Measurements from ENCODE around the gene NOL7. TPM values are rescaled to one million over a fixed set of nuclear protein-coding genes. Genes with fewer than 3 reads are reported as not detected.

The NOL7 gene
- total RNA-seq, 6 experiments from 2014 or later = 12.9 to 68.2 (median 25.1) TPM

DNA sequence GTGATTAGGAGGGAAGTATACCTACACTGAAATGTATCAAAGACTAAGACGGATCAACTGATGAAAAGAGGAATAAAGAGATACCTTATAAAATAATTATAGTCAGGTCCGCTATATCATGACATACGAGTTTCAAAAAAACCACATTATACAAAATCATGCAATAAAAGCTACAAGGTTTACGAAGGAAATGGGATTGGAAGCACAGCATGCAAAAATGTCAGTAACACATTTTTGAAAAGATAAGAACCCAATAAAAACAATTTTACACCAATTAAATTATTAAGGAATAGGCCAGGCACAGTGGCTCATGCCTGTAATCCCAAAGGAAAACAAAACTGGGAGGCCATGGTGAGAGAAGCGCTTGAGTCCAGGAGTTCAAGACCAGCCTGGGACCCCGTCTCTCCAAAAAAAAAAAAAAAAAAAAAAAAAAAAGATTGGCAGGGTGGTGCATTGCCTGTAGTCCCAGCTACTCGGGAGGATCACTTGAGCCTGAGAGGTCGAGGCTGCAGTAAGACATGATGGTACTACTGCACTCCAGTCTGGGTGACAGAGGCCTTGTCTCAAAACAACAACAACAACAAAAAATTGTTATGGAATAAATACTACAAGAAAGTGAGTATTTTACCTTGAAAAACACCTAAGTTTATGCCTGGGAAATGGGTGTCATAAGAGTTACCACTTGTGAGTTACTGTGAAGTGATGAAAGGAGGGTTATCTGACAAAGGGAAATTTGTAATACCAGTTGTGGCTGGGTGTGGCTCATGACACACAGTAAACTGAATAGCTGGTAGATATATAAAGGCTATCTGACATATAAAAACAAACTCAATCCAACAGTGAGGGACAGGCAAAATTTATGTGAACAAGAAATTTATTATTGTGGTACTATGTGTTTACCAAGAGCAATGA is 51.3 kb downstream of the NOL7 start:
- H3K9me3 ChIP-seq = no peaks in the 10 kb centered on the region
- H3K27ac ChIP-seq = no peak overlapping the region
- ATAC-seq (no peak), DNase-seq (no peak)
- no peak for TF ChIP-seq POLR2A (IDR thresholded peaks at IDR 0.05)
- TF ChIP-seq, protein P1, sequence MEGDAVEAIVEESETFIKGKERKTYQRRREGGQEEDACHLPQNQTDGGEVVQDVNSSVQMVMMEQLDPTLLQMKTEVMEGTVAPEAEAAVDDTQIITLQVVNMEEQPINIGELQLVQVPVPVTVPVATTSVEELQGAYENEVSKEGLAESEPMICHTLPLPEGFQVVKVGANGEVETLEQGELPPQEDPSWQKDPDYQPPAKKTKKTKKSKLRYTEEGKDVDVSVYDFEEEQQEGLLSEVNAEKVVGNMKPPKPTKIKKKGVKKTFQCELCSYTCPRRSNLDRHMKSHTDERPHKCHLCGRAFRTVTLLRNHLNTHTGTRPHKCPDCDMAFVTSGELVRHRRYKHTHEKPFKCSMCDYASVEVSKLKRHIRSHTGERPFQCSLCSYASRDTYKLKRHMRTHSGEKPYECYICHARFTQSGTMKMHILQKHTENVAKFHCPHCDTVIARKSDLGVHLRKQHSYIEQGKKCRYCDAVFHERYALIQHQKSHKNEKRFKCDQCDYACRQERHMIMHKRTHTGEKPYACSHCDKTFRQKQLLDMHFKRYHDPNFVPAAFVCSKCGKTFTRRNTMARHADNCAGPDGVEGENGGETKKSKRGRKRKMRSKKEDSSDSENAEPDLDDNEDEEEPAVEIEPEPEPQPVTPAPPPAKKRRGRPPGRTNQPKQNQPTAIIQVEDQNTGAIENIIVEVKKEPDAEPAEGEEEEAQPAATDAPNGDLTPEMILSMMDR (IDR thresholded peaks at IDR 0.05) = no peak
- WGBS (ENCODE audit: insufficient coverage, low coverage, low lambda C conversion rate, missing lambda C conversion rate) = 94% methylated on average over 7 of the region's 8 CpGs
- H3K36me3 ChIP-seq = no peaks in the 10 kb centered on the region
- no peak overlapping the region for H3K4me3 ChIP-seq
- H3K4me1 ChIP-seq = peaks cover 0 to 22% (median 6%) of the 10 kb centered on the region in 4 donors
- H3K27me3 ChIP-seq = no peaks in the 10 kb centered on the region
- intact Hi-C loops (cut with DNase I) = no loop called here

GRCh38 chr6:13667655-13668054 is 52.5 kb downstream of the NOL7 start:
- DNase-seq (no peak), ATAC-seq (no peak)
- H3K4me1 ChIP-seq = peaks cover 0 to 30% (median 6%) of the 10 kb centered on the region in 4 donors
- H3K36me3 ChIP-seq = no peaks in the 10 kb centered on the region
- 61% methylated on average over 2 of the region's 2 CpGs for WGBS (ENCODE audit: insufficient coverage, low coverage, low lambda C conversion rate, missing lambda C conversion rate)
- H3K27me3 ChIP-seq = no peaks in the 10 kb centered on the region
- H3K27ac ChIP-seq = no peak overlapping the region
- no peak overlapping the region for H3K4me3 ChIP-seq
- H3K9me3 ChIP-seq = no peaks in the 10 kb centered on the region
- TF ChIP-seq, protein P1 (IDR thresholded peaks at IDR 0.05) = no peak
- no peak for TF ChIP-seq POLR2A (IDR thresholded peaks at IDR 0.05)
- intact Hi-C loops (cut with DNase I) = no loop called here

- DNase-seq (no peak), ATAC-seq (peak in 1 of 4 donors; percentile 20)
- 50% methylated on average over 2 of the region's 2 CpGs for WGBS (ENCODE audit: insufficient coverage, low coverage, low lambda C conversion rate, missing lambda C conversion rate)
- H3K4me1 ChIP-seq = peaks cover 0 to 25% (median 6%) of the 10 kb centered on the region in 4 donors
- no peaks in the 10 kb centered on the region for H3K9me3 ChIP-seq
- no peaks in the 10 kb centered on the region for H3K36me3 ChIP-seq
- no peak overlapping the region for H3K27ac ChIP-seq
- TF ChIP-seq, protein P1 (IDR thresholded peaks at IDR 0.05) = no peak
- TF ChIP-seq POLR2A (IDR thresholded peaks at IDR 0.05) = no peak
- H3K27me3 ChIP-seq = no peaks in the 10 kb centered on the region
- no peak overlapping the region for H3K4me3 ChIP-seq
- intact Hi-C loops (cut with DNase I) = no loop called here
These were observed 53.3 kb downstream of the NOL7 start for GRCh38 chr6:13668291-13668928.

DNA sequence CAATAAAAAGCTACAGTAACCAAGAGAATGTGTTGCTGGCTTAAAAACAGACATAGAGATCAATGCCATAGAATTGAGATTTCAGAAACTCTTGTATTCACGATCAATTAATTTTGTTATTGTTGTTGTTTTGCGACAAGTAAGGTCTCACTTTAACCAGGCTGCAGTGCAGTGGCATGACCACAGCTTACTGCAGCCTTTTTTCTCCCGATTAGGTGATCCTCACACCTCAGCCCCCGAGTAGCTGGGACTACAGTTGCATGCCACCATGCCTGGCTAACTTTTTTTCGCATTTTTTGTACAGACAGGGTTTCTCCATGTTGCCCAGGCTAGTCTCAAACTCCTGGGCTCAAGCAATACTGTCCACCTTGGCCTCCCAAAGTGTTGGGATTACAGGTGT is 54.3 kb downstream of the NOL7 start:
- H3K9me3 ChIP-seq = no peaks in the 10 kb centered on the region
- TF ChIP-seq, protein P1 (IDR thresholded peaks at IDR 0.05) = no peak
- no peak for TF ChIP-seq POLR2A (IDR thresholded peaks at IDR 0.05)
- no peak overlapping the region for H3K27ac ChIP-seq
- ATAC-seq (no peak), DNase-seq (no peak)
- H3K27me3 ChIP-seq = no peaks in the 10 kb centered on the region
- no peak overlapping the region for H3K4me3 ChIP-seq
- peaks cover 0 to 15% (median 1%) of the 10 kb centered on the region in 4 donors for H3K4me1 ChIP-seq
- intact Hi-C loops (cut with DNase I) = no loop called here
- no peaks in the 10 kb centered on the region for H3K36me3 ChIP-seq
- 87% methylated on average over 4 of the region's 5 CpGs for WGBS (ENCODE audit: insufficient coverage, low coverage, low lambda C conversion rate, missing lambda C conversion rate)

Other genes starting within 250 kb of the NOL7 start
- gene GFOD1, start 127.7 kb upstream of the NOL7 start, total RNA-seq = 1 to 10 TPM; 5.4 to 8.5 (median 7.5) TPM
- gene SIRT5, start 40.7 kb upstream of the NOL7 start, total RNA-seq = 10 to 100 TPM in 4 of 6 experiments, 1 to 10 TPM in 2; 9.3 to 28.3 (median 15.5) TPM
- gene RANBP9, start 96.5 kb downstream of the NOL7 start, total RNA-seq = 10 to 100 TPM; 14.1 to 17.9 (median 15.9) TPM
- 10 to 100 TPM; 12.7 to 17.8 (median 15.2) TPM for gene MCUR1, start 199.2 kb downstream of the NOL7 start, total RNA-seq